Measurements from ENCODE around the gene ABCG2.

DNA sequence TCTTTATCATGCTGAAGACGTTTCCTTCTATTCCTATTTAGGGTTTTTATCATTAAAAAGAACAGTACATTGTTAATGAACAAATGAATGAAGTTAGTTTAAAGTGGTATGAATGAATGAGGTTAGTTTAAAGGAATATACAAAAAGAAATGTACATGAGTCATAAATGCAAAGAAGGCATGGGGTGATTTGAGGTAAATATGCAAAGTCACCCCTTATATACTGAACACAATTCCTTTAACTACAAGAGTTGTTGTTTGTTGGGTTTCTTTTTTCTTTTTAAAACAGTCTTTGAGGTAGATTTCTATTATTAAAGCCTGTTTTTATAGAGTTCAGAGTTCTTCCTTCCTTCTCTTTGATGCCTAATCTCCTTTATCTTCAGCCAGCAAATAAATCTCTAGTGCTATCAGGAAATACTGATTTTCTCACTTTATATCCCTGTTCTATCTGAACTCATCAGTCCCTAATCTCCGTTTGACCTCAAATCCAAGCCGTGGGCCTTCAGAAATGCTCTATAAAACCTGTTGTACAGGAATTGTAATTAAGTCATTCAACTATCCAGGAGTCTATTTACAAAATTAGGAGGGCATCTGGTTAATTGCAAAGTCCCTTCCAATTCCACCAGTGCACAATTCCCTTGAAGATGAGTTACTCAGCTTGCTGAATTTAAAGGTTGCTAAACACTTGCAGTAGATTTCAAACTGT, 31.6 kb upstream of the ABCG2 start:
- no peak for TF ChIP-seq CTBP1 (IDR thresholded peaks at IDR 0.05; ENCODE audit: borderline replicate concordance)
- no peak for TF ChIP-seq FOXA1 (IDR thresholded peaks at IDR 0.05)
- no peak for TF ChIP-seq LEF1 (IDR thresholded peaks at IDR 0.05; ENCODE audit: borderline replicate concordance)
- no peak for TF ChIP-seq SP1 (IDR thresholded peaks at IDR 0.05)
- TF ChIP-seq, protein P1, sequence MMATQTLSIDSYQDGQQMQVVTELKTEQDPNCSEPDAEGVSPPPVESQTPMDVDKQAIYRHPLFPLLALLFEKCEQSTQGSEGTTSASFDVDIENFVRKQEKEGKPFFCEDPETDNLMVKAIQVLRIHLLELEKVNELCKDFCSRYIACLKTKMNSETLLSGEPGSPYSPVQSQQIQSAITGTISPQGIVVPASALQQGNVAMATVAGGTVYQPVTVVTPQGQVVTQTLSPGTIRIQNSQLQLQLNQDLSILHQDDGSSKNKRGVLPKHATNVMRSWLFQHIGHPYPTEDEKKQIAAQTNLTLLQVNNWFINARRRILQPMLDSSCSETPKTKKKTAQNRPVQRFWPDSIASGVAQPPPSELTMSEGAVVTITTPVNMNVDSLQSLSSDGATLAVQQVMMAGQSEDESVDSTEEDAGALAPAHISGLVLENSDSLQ (IDR thresholded peaks at IDR 0.05): no peak
- TF ChIP-seq L3MBTL2 (conservative IDR thresholded peaks at IDR 0.05): no peak
- TF ChIP-seq FOXK2 (IDR thresholded peaks at IDR 0.05): no peak
- TF ChIP-seq SUZ12 (IDR thresholded peaks at IDR 0.05): no peak
- TF ChIP-seq TARDBP (IDR thresholded peaks at IDR 0.05): no peak
- no peak for TF ChIP-seq FOXM1 (IDR thresholded peaks at IDR 0.05; ENCODE audit: borderline replicate concordance)
- no peak for TF ChIP-seq BHLHE40 (IDR thresholded peaks at IDR 0.05; ENCODE audit: borderline replicate concordance)

Measured in HEK293T (cell line).